ENCODE data around the gene PRKCH.

- TF ChIP-seq CTCF (IDR thresholded peaks at IDR 0.05; ENCODE audit: insufficient read depth, low read length), result no peak
- no peak for TF ChIP-seq GABPA (IDR thresholded peaks at IDR 0.05; ENCODE audit: low read depth)
- no peak for TF ChIP-seq POLR2AphosphoS5 (IDR thresholded peaks at IDR 0.05; ENCODE audit: low read depth)
- TF ChIP-seq REST (IDR thresholded peaks at IDR 0.05; ENCODE audit: insufficient replicate concordance, low read depth), result no peak
Observed at GRCh38 chr14:61337893-61338292, 16.5 kb downstream of the PRKCH start.
